ENCODE measurements around the gene FGR. TPM values are rescaled to one million over a fixed set of nuclear protein-coding genes. Genes with fewer than 3 reads are reported as not detected.
A peak's percentile ranks its signal among the peaks of the same experiment; 100 is the strongest.

The FGR gene
- polyA plus RNA-seq, 1 of the 3 experiments (the other 2 are of a cell fraction) = not detected

DNA sequence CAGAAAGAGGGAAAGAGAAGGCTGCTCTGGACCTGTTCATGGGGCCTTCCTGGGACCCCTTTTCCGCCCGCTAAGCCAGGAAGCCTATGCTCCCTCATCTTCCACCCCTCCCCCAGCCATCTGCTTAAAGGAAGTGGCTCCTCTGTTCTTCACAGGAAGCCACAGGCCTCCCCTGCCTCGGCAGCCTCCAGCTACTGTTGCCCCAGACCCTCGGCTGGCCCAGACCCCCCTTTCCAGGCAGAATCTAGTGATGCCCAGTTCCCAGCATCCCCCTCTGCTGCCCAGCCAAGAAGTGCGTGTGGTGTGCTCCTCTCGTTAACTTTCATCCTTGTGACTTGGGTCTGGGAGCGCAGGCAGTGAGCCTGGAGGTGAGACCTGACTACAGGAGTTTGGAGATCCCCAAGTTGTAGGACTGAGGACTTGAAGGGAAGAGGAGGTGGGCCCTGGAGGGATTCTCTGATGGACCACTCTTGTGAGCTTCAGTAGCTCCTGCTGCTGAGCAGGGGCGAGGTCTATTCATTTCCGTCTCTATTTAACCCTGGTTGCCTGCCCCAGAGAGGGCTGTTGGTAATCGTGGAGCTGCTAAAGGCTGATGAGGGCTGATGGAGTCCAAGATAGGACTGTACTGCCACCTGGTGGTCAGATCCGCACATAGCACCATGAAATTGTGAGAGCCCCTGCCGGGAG is 27.9 kb upstream of the FGR start (continued):
- TF ChIP-seq, protein P1, sequence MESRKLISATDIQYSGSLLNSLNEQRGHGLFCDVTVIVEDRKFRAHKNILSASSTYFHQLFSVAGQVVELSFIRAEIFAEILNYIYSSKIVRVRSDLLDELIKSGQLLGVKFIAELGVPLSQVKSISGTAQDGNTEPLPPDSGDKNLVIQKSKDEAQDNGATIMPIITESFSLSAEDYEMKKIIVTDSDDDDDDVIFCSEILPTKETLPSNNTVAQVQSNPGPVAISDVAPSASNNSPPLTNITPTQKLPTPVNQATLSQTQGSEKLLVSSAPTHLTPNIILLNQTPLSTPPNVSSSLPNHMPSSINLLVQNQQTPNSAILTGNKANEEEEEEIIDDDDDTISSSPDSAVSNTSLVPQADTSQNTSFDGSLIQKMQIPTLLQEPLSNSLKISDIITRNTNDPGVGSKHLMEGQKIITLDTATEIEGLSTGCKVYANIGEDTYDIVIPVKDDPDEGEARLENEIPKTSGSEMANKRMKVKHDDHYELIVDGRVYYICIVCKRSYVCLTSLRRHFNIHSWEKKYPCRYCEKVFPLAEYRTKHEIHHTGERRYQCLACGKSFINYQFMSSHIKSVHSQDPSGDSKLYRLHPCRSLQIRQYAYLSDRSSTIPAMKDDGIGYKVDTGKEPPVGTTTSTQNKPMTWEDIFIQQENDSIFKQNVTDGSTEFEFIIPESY (IDR thresholded peaks at IDR 0.05; ENCODE audit: borderline replicate concordance, low read depth) = no peak
- TF ChIP-seq RAD21 (IDR thresholded peaks at IDR 0.05; ENCODE audit: low read length) = peak; percentile 91
- TF ChIP-seq, protein P2, sequence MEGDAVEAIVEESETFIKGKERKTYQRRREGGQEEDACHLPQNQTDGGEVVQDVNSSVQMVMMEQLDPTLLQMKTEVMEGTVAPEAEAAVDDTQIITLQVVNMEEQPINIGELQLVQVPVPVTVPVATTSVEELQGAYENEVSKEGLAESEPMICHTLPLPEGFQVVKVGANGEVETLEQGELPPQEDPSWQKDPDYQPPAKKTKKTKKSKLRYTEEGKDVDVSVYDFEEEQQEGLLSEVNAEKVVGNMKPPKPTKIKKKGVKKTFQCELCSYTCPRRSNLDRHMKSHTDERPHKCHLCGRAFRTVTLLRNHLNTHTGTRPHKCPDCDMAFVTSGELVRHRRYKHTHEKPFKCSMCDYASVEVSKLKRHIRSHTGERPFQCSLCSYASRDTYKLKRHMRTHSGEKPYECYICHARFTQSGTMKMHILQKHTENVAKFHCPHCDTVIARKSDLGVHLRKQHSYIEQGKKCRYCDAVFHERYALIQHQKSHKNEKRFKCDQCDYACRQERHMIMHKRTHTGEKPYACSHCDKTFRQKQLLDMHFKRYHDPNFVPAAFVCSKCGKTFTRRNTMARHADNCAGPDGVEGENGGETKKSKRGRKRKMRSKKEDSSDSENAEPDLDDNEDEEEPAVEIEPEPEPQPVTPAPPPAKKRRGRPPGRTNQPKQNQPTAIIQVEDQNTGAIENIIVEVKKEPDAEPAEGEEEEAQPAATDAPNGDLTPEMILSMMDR (IDR thresholded peaks at IDR 0.05) = peak; percentile 90
- TF ChIP-seq, protein P3, sequence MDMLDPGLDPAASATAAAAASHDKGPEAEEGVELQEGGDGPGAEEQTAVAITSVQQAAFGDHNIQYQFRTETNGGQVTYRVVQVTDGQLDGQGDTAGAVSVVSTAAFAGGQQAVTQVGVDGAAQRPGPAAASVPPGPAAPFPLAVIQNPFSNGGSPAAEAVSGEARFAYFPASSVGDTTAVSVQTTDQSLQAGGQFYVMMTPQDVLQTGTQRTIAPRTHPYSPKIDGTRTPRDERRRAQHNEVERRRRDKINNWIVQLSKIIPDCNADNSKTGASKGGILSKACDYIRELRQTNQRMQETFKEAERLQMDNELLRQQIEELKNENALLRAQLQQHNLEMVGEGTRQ (IDR thresholded peaks at IDR 0.05; ENCODE audit: borderline replicate concordance, low read depth, low read length) = no peak
- TF ChIP-seq RCOR1 (IDR thresholded peaks at IDR 0.05; ENCODE audit: low read length) = no peak
- TF ChIP-seq, protein P4, sequence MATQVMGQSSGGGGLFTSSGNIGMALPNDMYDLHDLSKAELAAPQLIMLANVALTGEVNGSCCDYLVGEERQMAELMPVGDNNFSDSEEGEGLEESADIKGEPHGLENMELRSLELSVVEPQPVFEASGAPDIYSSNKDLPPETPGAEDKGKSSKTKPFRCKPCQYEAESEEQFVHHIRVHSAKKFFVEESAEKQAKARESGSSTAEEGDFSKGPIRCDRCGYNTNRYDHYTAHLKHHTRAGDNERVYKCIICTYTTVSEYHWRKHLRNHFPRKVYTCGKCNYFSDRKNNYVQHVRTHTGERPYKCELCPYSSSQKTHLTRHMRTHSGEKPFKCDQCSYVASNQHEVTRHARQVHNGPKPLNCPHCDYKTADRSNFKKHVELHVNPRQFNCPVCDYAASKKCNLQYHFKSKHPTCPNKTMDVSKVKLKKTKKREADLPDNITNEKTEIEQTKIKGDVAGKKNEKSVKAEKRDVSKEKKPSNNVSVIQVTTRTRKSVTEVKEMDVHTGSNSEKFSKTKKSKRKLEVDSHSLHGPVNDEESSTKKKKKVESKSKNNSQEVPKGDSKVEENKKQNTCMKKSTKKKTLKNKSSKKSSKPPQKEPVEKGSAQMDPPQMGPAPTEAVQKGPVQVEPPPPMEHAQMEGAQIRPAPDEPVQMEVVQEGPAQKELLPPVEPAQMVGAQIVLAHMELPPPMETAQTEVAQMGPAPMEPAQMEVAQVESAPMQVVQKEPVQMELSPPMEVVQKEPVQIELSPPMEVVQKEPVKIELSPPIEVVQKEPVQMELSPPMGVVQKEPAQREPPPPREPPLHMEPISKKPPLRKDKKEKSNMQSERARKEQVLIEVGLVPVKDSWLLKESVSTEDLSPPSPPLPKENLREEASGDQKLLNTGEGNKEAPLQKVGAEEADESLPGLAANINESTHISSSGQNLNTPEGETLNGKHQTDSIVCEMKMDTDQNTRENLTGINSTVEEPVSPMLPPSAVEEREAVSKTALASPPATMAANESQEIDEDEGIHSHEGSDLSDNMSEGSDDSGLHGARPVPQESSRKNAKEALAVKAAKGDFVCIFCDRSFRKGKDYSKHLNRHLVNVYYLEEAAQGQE (IDR thresholded peaks at IDR 0.05; ENCODE audit: low read depth, low read length) = peak; percentile 43; the same call in 1 of the 2 replicates
- no peak for TF ChIP-seq RXRA (IDR thresholded peaks at IDR 0.05; ENCODE audit: borderline replicate concordance, low read depth)
- no peak for TF ChIP-seq FOSL2 (IDR thresholded peaks at IDR 0.05; ENCODE audit: borderline replicate concordance, low read depth)
- TF ChIP-seq POLR2AphosphoS5 (IDR thresholded peaks at IDR 0.05; ENCODE audit: low read depth, low read length) = no peak

DNA sequence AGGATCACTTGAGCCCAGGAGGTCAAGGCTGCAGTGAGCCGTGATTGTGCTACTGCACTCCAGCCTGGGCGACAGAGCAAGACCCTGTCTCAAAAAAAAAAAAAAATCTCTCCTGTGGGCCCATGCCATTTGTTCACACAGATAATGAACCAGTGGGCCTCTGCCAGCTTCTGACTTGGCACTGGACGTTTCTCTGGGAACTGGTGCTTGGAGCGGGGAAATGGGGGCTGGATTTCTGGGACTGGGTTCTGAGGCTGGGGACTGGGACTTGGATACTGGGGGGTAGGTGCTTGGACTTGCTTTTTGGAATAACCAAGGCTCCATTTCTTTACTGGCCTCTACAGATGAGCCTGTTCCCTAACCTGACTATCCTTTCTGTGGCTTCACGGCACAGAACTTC is 27.3 kb upstream of the FGR start:
- no peaks in the 10 kb centered on the region for H3K9me3 ChIP-seq
- no peak overlapping the region for H3K4me3 ChIP-seq (ENCODE audit: low read depth in 2 of 2, low read length in 1 of 2)
- H4K20me1 ChIP-seq (ENCODE audit: insufficient read depth) = no peaks in the 10 kb centered on the region
- H3K36me3 ChIP-seq (replicated peaks in 1 of 2; ENCODE audit: control insufficient read depth in 1 of 2, insufficient read depth in 2 of 2, low read length in 1 of 2) = no peaks in the 10 kb centered on the region
- POLR2A ChIA-PET = no interaction called here
- H3F3A ChIP-seq (replicated peaks; ENCODE audit: insufficient read depth) = peaks cover 5% of the 10 kb centered on the region
- no peaks in the 10 kb centered on the region for H3K9me2 ChIP-seq
- no peak overlapping the region for H3K9ac ChIP-seq
- H3K4me2 ChIP-seq = no peak overlapping the region
- peak overlapping the region; percentile 69; the same call in 1 of the 2 replicates for H2AFZ ChIP-seq (ENCODE audit: low read depth)
- no peak for DNase-seq
- CTCF ChIA-PET = interaction anchor here (0.7 to 18.4 kb wide), 18 partner anchors 10 to 551 kb away, joined by 3 to 526 read pairs (median 5); partner anchors contain the start of genes AHDC1 and IFI6
- 86% methylated on average over 5 of the region's 5 CpGs for WGBS (ENCODE audit: low lambda C conversion rate)
- H3K4me1 ChIP-seq (ENCODE audit: control insufficient read depth in 1 of 2, insufficient read depth in 2 of 2, low read depth in 1 of 2, low read length in 1 of 2) = peaks cover 6 to 9% of the 10 kb centered on the region in 2 experiments; a peak in 2 of 4 replicates
- no peaks in the 10 kb centered on the region for H3K27me3 ChIP-seq (ENCODE audit: insufficient read depth)
- H3K79me2 ChIP-seq (ENCODE audit: insufficient read depth) = no peaks in the 10 kb centered on the region
- H3K27ac ChIP-seq (ENCODE audit: low read depth in 2 of 2, low read length in 1 of 2) = no peak overlapping the region; a peak in 1 of 4 replicates
- TF ChIP-seq FOXM1 (IDR thresholded peaks at IDR 0.05; ENCODE audit: low read depth) (no peak), RXRA (IDR thresholded peaks at IDR 0.05; ENCODE audit: borderline replicate concordance, low read depth) (no peak), SIN3A (IDR thresholded peaks at IDR 0.05; ENCODE audit: borderline replicate concordance, low read depth, low read length) (no peak), FOXJ3 (CRISPR knock-in tag; IDR thresholded peaks at IDR 0.05) (no peak), RAD21 (IDR thresholded peaks at IDR 0.05; ENCODE audit: low read length) (no peak), NFIC (IDR thresholded peaks at IDR 0.05; ENCODE audit: borderline replicate concordance) (no peak), JUND (IDR thresholded peaks at IDR 0.05) (no peak), RCOR1 (IDR thresholded peaks at IDR 0.05; ENCODE audit: low read length) (no peak), TEAD4 (IDR thresholded peaks at IDR 0.05; ENCODE audit: borderline replicate concordance, insufficient read depth) (no peak)
- TF ChIP-seq, protein P5, sequence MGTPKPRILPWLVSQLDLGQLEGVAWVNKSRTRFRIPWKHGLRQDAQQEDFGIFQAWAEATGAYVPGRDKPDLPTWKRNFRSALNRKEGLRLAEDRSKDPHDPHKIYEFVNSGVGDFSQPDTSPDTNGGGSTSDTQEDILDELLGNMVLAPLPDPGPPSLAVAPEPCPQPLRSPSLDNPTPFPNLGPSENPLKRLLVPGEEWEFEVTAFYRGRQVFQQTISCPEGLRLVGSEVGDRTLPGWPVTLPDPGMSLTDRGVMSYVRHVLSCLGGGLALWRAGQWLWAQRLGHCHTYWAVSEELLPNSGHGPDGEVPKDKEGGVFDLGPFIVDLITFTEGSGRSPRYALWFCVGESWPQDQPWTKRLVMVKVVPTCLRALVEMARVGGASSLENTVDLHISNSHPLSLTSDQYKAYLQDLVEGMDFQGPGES (IDR thresholded peaks at IDR 0.05; ENCODE audit: low read depth, low read length) = no peak
- TF ChIP-seq, protein P2 (IDR thresholded peaks at IDR 0.05) = no peak
